Pancreas (tissue), 10 donors: ENCODE results near the gene AFF3. TPM values are rescaled to one million over a fixed set of nuclear protein-coding genes. Genes with fewer than 3 reads are reported as not detected.
"Not testable (repeated sequence)": the region's sequence is repeated elsewhere in the genome, so short reads cannot be mapped to it uniquely, and the experiment has no call there.

Experiments
- ATAC-seq, 4 donors: fragments of 200-7000 bp; cut with Tn5 transposase; one replicate each; pipeline versions ENCODE4 v1.8.0 to v1.9.1; 2020; ENCODE audit warnings: mild to moderate bottlenecking in 4 of 4, moderate library complexity in 4 of 4
- DNase-seq, 6 donors: peaks; one replicate each; pipeline ENCODE4 v3.0.0-alpha.2; 2020
- FAIRE-seq: peaks from 2 replicates; lab custom pipeline; 2012; peaks lifted over from hg19 to GRCh38; lab: Jason Lieb, UNC
- H3K27ac ChIP-seq, 4 donors: fragments of 200-600 bp; sonication (generic); 1 replicate in 3 of 4; 2 replicates in 1 of 4; pipeline versions ENCODE4 v1.5.0 to v1.8.0; 2020
- H3K27me3 ChIP-seq, 4 donors: fragments of 200-600 bp; one replicate each; pipeline ENCODE4 v1.8.0; 2021
- H3K36me3 ChIP-seq, 3 donors: fragments of 200-600 bp; sonication (generic) in 1 of 3; one replicate each; pipeline versions ENCODE4 v1.5.0 to v1.8.0; 2020 to 2021
- H3K4me1 ChIP-seq, 3 donors: fragments of 200-600 bp; one replicate each; pipeline ENCODE4 v1.8.0; 2021
- H3K4me3 ChIP-seq, 4 donors: fragments of 200-600 bp; sonication (generic) in 2 of 4; one replicate each; pipeline versions ENCODE4 v1.5.0 to v1.8.0; 2020 to 2021
- H3K9me3 ChIP-seq, 4 donors: fragments of 200-600 bp; one replicate each; pipeline ENCODE4 v1.8.0; 2021
- CTCF ChIP-seq, 4 donors: fragments of 200-600 bp; sonication (generic) in 3 of 4; IDR thresholded peaks; one replicate each; pipeline versions ENCODE4 v1.5.0 to v1.8.0; 2021; ENCODE audit warnings: antibody characterized with exemption in 4 of 4
- WGBS, 2 donors: extraction: QIAGEN DNeasy Blood & Tissue Kit; methylation state at CpG; one replicate each; pipeline ENCODE4 v1.1.7; 2013; 5-methylcytosine and 5-hydroxymethylcytosine counted together
- intact Hi-C, 3 donors: fragments of 100-400 bp; cut with DNase I; formaldehyde crosslinking; loops; one replicate each; pipeline versions ENCODE4 v1.11.1 to v1.14.2; 2022
- polyA plus RNA-seq, 2 donors: library from polyadenylated mRNA; stranded (reverse); fragments of 200-250 nt; gene quantifications; one replicate each; pipeline ENCODE4 v1.2.3, GENCODE V29; 2013
- total RNA-seq, 6 donors: library from RNA; stranded (reverse); fragmentation: NEBNext Ultra II Directional in 4 of 6; extraction: Animal tissue kit (Norgen Biotek cat#: 25700) in 4 of 6; gene quantifications; one replicate each; pipeline versions ENCODE4 v1.2.1 to v1.2.4, GENCODE V29; 2021 to 2023
- donor health status: healthy with polysubstance abuse.
- donor health status: DM: no; HTN: no; CAD: no; lungs with moderate emphysema.
- donor health status: DM: no; HTN: no; CAD: no.
- donor health status: control.
- donor health status: control.
- donor health status: Bipolar disorder and iron deficiency.
- donor health status: DM: yes; HTN: yes; CAD: no.
- donor health status: DM: no; HTN: no; CAD: no.
- donor health status: DM: no; HTN: no; CAD: no.
- donor health status: DM: yes; HTN: yes; CAD: no.

Gene AFF3
- total and polyA plus RNA-seq, 8 donors, result 0.19 to 1.1 (median 0.54) TPM

GRCh38 chr2:99949963-99950362, 192.4 kb downstream of the AFF3 start:
- no peak overlapping the region for H3K4me3 ChIP-seq
- no peaks in the 10 kb centered on the region for H3K36me3 ChIP-seq
- H3K9me3 ChIP-seq, result no peaks in the 10 kb centered on the region
- intact Hi-C loops, result no loop called here
- DNase-seq (no peak), FAIRE-seq (no peak), ATAC-seq (no peak)
- no peaks in the 10 kb centered on the region for H3K27me3 ChIP-seq
- H3K4me1 ChIP-seq, result no peaks in the 10 kb centered on the region
- 93% methylated on average over 1 of the region's 1 CpG for whole genome bisulfite sequencing, 2 donors
- H3K27ac ChIP-seq, result no peak overlapping the region
- no peak for TF ChIP-seq CTCF (IDR thresholded peaks at IDR 0.05)

- H3K9me3 ChIP-seq, result no peaks in the 10 kb centered on the region
- H3K4me3 ChIP-seq, result no peak overlapping the region
- TF ChIP-seq CTCF (IDR thresholded peaks at IDR 0.05), result no peak
- no peaks in the 10 kb centered on the region for H3K4me1 ChIP-seq
- intact Hi-C loops, result no loop called here
- DNase-seq (no peak), ATAC-seq (no peak), FAIRE-seq (no peak)
- no peaks in the 10 kb centered on the region for H3K36me3 ChIP-seq
- no peak overlapping the region for H3K27ac ChIP-seq
- 91 to 93% methylated on average over 4 of the region's 4 CpGs for WGBS, 2 donors
- H3K27me3 ChIP-seq, result no peaks in the 10 kb centered on the region
Measured at GRCh38 chr2:99949530-99949929, 192.9 kb downstream of the AFF3 start.

- Histone ChIP-seq H3K36me3 (no peaks in the 10 kb centered on the region), H3K9me3 (no peaks in the 10 kb centered on the region), H3K4me3 (no peak overlapping the region), H3K27ac (no peak overlapping the region), H3K27me3 (no peaks in the 10 kb centered on the region), H3K4me1 (no peaks in the 10 kb centered on the region)
- TF ChIP-seq CTCF (IDR thresholded peaks at IDR 0.05), result no peak
- WGBS, 2 donors, result 82 to 88% methylated on average over 5 of the region's 5 CpGs
- no peak for DNase-seq
- FAIRE-seq, result no peak
- ATAC-seq, result no peak
- intact Hi-C loops, result no loop called here
Measured at GRCh38 chr2:99948010-99948409, 194.4 kb downstream of the AFF3 start.

- FAIRE-seq, H3K27ac ChIP-seq, DNase-seq, ATAC-seq, intact Hi-C loops, H3K4me1 ChIP-seq, H3K9me3 ChIP-seq, H3K36me3 ChIP-seq, H3K27me3 ChIP-seq, H3K4me3 ChIP-seq: not testable (repeated sequence)
- 67 to 82% methylated on average over 4 of the region's 4 CpGs for WGBS, 2 donors
Measured at GRCh38 chr2:99947366-99947765, 195.0 kb downstream of the AFF3 start.

GRCh38 chr2:99944019-99944418, 198.4 kb downstream of the AFF3 start:
- ATAC-seq (no peak), DNase-seq (no peak), FAIRE-seq (no peak)
- Histone ChIP-seq H3K27ac (no peak overlapping the region), H3K4me1 (peaks cover 0 to 5% (median 0%) of the 10 kb centered on the region in 3 donors), H3K27me3 (no peaks in the 10 kb centered on the region), H3K4me3 (no peak overlapping the region), H3K9me3 (no peaks in the 10 kb centered on the region), H3K36me3 (no peaks in the 10 kb centered on the region)
- intact Hi-C loops, result no loop called here
- 75 to 76% methylated on average over 4 of the region's 4 CpGs for WGBS, 2 donors
- no peak for TF ChIP-seq CTCF (IDR thresholded peaks at IDR 0.05)
